Activated CD4-positive, alpha-beta T cell treated with anti-CD3 and anti-CD28 coated beads, Interleukin-2, amount 10 ng/mL, durations not matched to agents 7 days and 5 days (primary cell): Measurements from ENCODE around the gene EIF3I. TPM values are rescaled to one million over a fixed set of nuclear protein-coding genes. Genes with fewer than 3 reads are reported as not detected.

Source experiments
- CTCF ChIA-PET: fragments of 350-600 bp; sonication (Branson Sonifier 250); formaldehyde crosslinking; loops from one replicate; lab custom pipeline; 2021; ENCODE audit warnings: antibody characterized with exemption; lab: Charles Lee
- POLR2A ChIA-PET: fragments of 350-600 bp; sonication (Branson Sonifier 250); formaldehyde crosslinking; loops from one replicate; lab custom pipeline; 2021; ENCODE audit warnings: antibody characterized with exemption; lab: Charles Lee
- DNase-seq: peaks from one replicate; pipeline ENCODE4 v3.0.0-alpha.2; 2020
- H3K27ac Mint-ChIP-seq: one replicate; pipeline ENCODE4 v1.8.0; 2021; ENCODE audit warnings: mild to moderate bottlenecking, moderate library complexity, mixed read lengths
- H3K27me3 Mint-ChIP-seq: one replicate; pipeline ENCODE4 v1.8.0; 2021; ENCODE audit warnings: mixed read lengths
- H3K36me3 Mint-ChIP-seq: one replicate; pipeline ENCODE4 v1.8.0; 2021; ENCODE audit warnings: low read depth, mixed read lengths
- H3K4me1 Mint-ChIP-seq: one replicate; pipeline ENCODE4 v1.8.0; 2021; ENCODE audit warnings: mixed read lengths
- H3K4me3 Mint-ChIP-seq: one replicate; pipeline ENCODE4 v1.8.0; 2021; ENCODE audit warnings: mild to moderate bottlenecking, moderate library complexity, mixed read lengths
- H3K9me3 Mint-ChIP-seq: one replicate; pipeline ENCODE4 v1.8.0; 2021; ENCODE audit warnings: mixed read lengths
- total RNA-seq, 2 experiments: library from RNA; stranded (reverse); gene quantifications; one replicate each; pipeline ENCODE4 v1.2.3, GENCODE V29; 2021

EIF3I gene
- total RNA-seq, 2 experiments from 2014 or later = 173 to 176 TPM

GRCh38 chr1:32220746-32221580, 1.2 kb upstream of the EIF3I start:
- Mint-ChIP-seq H3K9me3 (no peaks in the 10 kb centered on the region), H3K27me3 (no peaks in the 10 kb centered on the region), H3K36me3 (peaks cover 20% of the 10 kb centered on the region), H3K4me3 (peak overlapping the region; percentile 99), H3K27ac (peak overlapping the region; percentile 97), H3K4me1 (peaks cover 49% of the 10 kb centered on the region)
- POLR2A ChIA-PET = no interaction called here
- CTCF ChIA-PET = interaction anchor here (0.8 to 1.4 kb wide), 3 partner anchors 9 to 27 kb away, joined by 3 to 5 read pairs (median 4); no protein-coding TSS in a partner anchor
- no peak for DNase-seq

- CTCF ChIA-PET = interaction anchor here (1.4 kb wide), 2 partner anchors 15 to 27 kb away, joined by 4 to 5 read pairs; no protein-coding TSS in a partner anchor
Measured at GRCh38 chr1:32221581-32221979, 627 bp upstream of the EIF3I start.

GRCh38 chr1:32223683-32224082, 1.5 kb downstream of the EIF3I start:
- no peak for DNase-seq
- ChIA-PET POLR2A (no interaction called here), CTCF (interaction anchor here (0.8 to 1.4 kb wide), 5 partner anchors 17 to 170 kb away, joined by 3 to 5 read pairs (median 4); partner anchors contain the start of gene BSDC1)
- Mint-ChIP-seq H3K9me3 (no peaks in the 10 kb centered on the region), H3K27me3 (no peaks in the 10 kb centered on the region), H3K36me3 (peaks cover 39% of the 10 kb centered on the region), H3K27ac (peak overlapping the region; percentile 97), H3K4me3 (peak overlapping the region; percentile 99), H3K4me1 (peaks cover 46% of the 10 kb centered on the region)

More at GRCh38 chr1:32221581-32221979, 627 bp upstream of the EIF3I start:
- Mint-ChIP-seq H3K9me3 (no peaks in the 10 kb centered on the region), H3K27ac (peak overlapping the region; percentile 97), H3K4me1 (peaks cover 46% of the 10 kb centered on the region), H3K27me3 (no peaks in the 10 kb centered on the region), H3K4me3 (peak overlapping the region; percentile 99), H3K36me3 (peaks cover 24% of the 10 kb centered on the region)
- POLR2A ChIA-PET = no interaction called here
- DNase-seq = no peak

DNA sequence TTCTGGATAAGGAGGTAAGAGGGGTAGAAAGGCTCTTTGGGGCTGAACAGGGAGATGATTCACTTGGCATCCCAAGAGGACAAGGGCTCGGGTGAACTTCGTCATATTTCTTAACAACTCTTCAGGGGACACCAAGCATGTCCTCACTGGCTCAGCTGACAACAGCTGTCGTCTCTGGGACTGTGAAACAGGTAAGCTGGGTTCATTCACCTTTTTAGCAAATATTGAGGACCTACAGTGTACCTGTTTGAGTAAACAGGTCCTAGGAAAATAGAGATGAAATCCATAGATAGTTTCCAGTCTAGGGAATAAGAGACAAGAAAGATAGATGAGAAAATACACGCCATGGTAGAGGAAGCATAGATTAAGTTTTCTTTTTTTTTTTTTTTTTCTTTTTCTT, 2.1 kb downstream of the EIF3I start:
- H3K27me3 Mint-ChIP-seq = no peaks in the 10 kb centered on the region
- H3K4me3 Mint-ChIP-seq = peak overlapping the region; percentile 42
- H3K4me1 Mint-ChIP-seq = peaks cover 46% of the 10 kb centered on the region
- peaks cover 40% of the 10 kb centered on the region for H3K36me3 Mint-ChIP-seq
- no peak for DNase-seq
- H3K27ac Mint-ChIP-seq = peak overlapping the region; percentile 97
- no peaks in the 10 kb centered on the region for H3K9me3 Mint-ChIP-seq
- ChIA-PET POLR2A (no interaction called here), CTCF (interaction anchor here (1.0 to 1.1 kb wide), 2 partner anchors 17 to 70 kb away, joined by 3 to 4 read pairs; no protein-coding TSS in a partner anchor)

DNA sequence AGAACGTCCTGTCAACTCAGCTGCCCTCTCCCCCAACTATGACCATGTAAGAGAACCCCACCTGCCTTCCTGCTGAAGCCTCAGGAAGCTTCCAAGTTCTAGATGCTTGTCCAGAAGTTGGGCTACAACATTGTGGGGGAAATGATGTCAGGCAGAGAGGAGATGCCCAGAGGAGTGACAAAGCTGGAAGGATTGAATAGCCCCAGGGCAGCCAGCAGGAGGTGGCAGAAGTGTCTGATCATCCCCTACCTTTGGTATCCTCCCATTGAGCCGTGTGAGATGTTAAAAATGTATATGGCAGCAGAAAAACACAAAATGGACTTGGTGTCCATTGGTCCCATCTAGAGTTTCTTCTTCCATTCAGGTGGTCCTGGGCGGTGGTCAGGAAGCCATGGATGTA, 6.6 kb downstream of the EIF3I start:
- ChIA-PET POLR2A (interaction anchor here (0.8 kb wide), 1 partner anchor 12 kb away, joined by 3 read pairs; no protein-coding TSS in a partner anchor), CTCF (interaction anchor here (0.8 to 4.7 kb wide), 4 partner anchors 10 to 20 kb away, joined by 3 to 25 read pairs (median 6); no protein-coding TSS in a partner anchor)
- no peaks in the 10 kb centered on the region for H3K27me3 Mint-ChIP-seq
- DNase-seq = no peak
- peaks cover 35% of the 10 kb centered on the region for H3K36me3 Mint-ChIP-seq
- peaks cover 15% of the 10 kb centered on the region for H3K4me1 Mint-ChIP-seq
- no peak overlapping the region for H3K27ac Mint-ChIP-seq
- no peaks in the 10 kb centered on the region for H3K9me3 Mint-ChIP-seq
- no peak overlapping the region for H3K4me3 Mint-ChIP-seq

DNA sequence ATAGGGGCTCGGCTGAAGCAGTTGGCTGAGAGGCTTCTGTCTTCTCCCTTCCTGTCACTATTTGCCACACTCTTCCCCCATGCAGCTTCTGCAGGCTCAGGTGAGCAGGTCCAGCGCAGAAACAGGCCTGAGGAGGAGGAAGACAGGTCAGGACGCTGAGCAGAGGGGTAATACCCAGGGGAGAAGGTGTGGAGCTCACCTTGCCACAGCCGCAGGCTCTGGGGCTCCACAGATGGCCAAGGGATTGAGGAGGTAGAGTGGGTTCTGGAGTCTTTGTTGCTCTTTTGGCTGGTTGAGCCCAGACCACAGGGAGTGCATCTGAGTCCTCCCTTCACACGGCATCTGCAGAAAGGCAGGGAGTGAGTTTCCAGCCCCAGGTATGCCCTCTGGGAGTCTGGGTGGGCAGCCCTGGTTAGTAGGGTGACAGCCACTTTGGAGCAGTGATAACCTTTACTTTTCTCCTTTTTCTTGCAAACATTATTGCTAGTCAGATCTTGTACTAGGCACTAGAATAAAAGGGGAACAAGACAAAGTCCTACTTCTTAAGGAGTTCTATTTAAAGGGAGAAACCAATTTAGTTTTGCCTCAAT, 9.7 kb downstream of the EIF3I start:
- Mint-ChIP-seq H3K27ac (no peak overlapping the region), H3K36me3 (peaks cover 20% of the 10 kb centered on the region), H3K27me3 (no peaks in the 10 kb centered on the region), H3K9me3 (no peaks in the 10 kb centered on the region), H3K4me3 (no peak overlapping the region), H3K4me1 (peaks cover 3% of the 10 kb centered on the region)
- ChIA-PET POLR2A (no interaction called here), CTCF (interaction anchor here (0.6 to 1.4 kb wide), 4 partner anchors 9 to 89 kb away, joined by 3 read pairs; no protein-coding TSS in a partner anchor)
- DNase-seq = no peak

- POLR2A ChIA-PET = no interaction called here
Measured at GRCh38 chr1:32232558-32233304, 10.5 kb downstream of the EIF3I start.

GRCh38 chr1:32234792-32235191, 12.6 kb downstream of the EIF3I start:
- Mint-ChIP-seq H3K9me3 (no peaks in the 10 kb centered on the region), H3K36me3 (no peaks in the 10 kb centered on the region), H3K27me3 (no peaks in the 10 kb centered on the region), H3K4me3 (no peak overlapping the region), H3K4me1 (peaks cover 8% of the 10 kb centered on the region), H3K27ac (peak overlapping the region; percentile 54)
- no peak for DNase-seq
- ChIA-PET CTCF (interaction anchor here (0.6 to 2.1 kb wide), 7 partner anchors 14 to 79 kb away, joined by 3 to 9 read pairs (median 4); partner anchors contain the start of gene LCK), POLR2A (no interaction called here)

More at GRCh38 chr1:32232558-32233304, 10.5 kb downstream of the EIF3I start:
- CTCF ChIA-PET = interaction anchor here (0.8 to 1.4 kb wide), 2 partner anchors 12 to 17 kb away, joined by 3 to 4 read pairs; no protein-coding TSS in a partner anchor
- DNase-seq = no peak
- Mint-ChIP-seq H3K4me1 (peaks cover 3% of the 10 kb centered on the region), H3K36me3 (peaks cover 14% of the 10 kb centered on the region), H3K9me3 (no peaks in the 10 kb centered on the region), H3K27me3 (no peaks in the 10 kb centered on the region), H3K4me3 (no peak overlapping the region), H3K27ac (no peak overlapping the region)

DNA sequence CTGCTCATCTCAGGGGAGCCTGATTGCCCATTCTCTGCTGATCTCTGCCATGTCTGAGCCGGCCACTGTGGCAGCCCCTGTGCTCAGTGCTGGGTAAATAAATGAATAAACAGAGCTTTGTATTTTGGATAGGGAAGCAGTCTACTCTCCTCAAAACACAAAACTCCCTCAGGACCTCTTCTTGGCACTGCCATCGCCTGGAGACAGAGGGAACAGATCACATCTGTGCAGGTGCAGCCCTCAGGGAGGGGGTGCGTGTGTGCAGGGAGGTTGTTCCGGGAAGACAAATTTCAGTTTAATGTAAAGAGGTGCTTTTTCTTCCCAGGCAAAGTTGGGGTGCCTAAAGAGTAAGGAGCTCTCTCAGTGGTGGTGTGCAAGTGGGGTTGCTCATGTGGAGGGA, 17.1 kb downstream of the EIF3I start:
- no peak overlapping the region for H3K27ac Mint-ChIP-seq
- no peaks in the 10 kb centered on the region for H3K9me3 Mint-ChIP-seq
- ChIA-PET CTCF (interaction anchor here (0.6 to 3.4 kb wide), 7 partner anchors 9 to 133 kb away, joined by 3 to 29 read pairs (median 4); partner anchors contain the start of genes FAM167B and HDAC1), POLR2A (interaction anchor here (0.6 kb wide), 1 partner anchor 10 kb away, joined by 3 read pairs; no protein-coding TSS in a partner anchor)
- H3K27me3 Mint-ChIP-seq = no peaks in the 10 kb centered on the region
- no peak for DNase-seq
- H3K4me1 Mint-ChIP-seq = peaks cover 35% of the 10 kb centered on the region
- no peaks in the 10 kb centered on the region for H3K36me3 Mint-ChIP-seq
- H3K4me3 Mint-ChIP-seq = peak overlapping the region; percentile 32

GRCh38 chr1:32239790-32240139, 17.6 kb downstream of the EIF3I start:
- CTCF ChIA-PET = interaction anchor here (1.4 to 3.4 kb wide), 7 partner anchors 9 to 132 kb away, joined by 3 to 29 read pairs (median 5); partner anchors contain the start of genes FAM167B and HDAC1
- no peak overlapping the region for H3K27ac Mint-ChIP-seq
- H3K4me3 Mint-ChIP-seq = peak overlapping the region; percentile 78
- DNase-seq = no peak
- H3K9me3 Mint-ChIP-seq = no peaks in the 10 kb centered on the region
- no peaks in the 10 kb centered on the region for H3K36me3 Mint-ChIP-seq
- POLR2A ChIA-PET = interaction anchor here (1.2 kb wide), 1 partner anchor 10 kb away, joined by 5 read pairs; no protein-coding TSS in a partner anchor
- H3K27me3 Mint-ChIP-seq = no peaks in the 10 kb centered on the region
- peaks cover 35% of the 10 kb centered on the region for H3K4me1 Mint-ChIP-seq

- ChIA-PET CTCF (interaction anchor here (0.9 to 3.4 kb wide), 11 partner anchors 8 to 132 kb away, joined by 3 to 29 read pairs (median 4); partner anchors contain the start of genes FAM167B, HDAC1 and LCK), POLR2A (interaction anchor here (0.6 to 1.2 kb wide), 3 partner anchors 9 to 159 kb away, joined by 3 to 5 read pairs (median 3); no protein-coding TSS in a partner anchor)
- Mint-ChIP-seq H3K4me1 (peaks cover 35% of the 10 kb centered on the region), H3K27ac (peak overlapping the region; percentile 57), H3K36me3 (no peaks in the 10 kb centered on the region), H3K27me3 (no peaks in the 10 kb centered on the region), H3K4me3 (peak overlapping the region; percentile 78), H3K9me3 (no peaks in the 10 kb centered on the region)
- peak; percentile 53 for DNase-seq
Measured at GRCh38 chr1:32240140-32240951, 18.1 kb downstream of the EIF3I start.
